Neural progenitor cell (in vitro differentiated cells): ENCODE measurements around the gene CRYBB1.

ENCODE experiments used
- CTCF ChIP-seq: fragments of 200-600 bp; sonication (generic); IDR thresholded peaks from 2 replicates; pipeline ENCODE4 v1.5.1; 2017; ENCODE audit warnings: antibody characterized with exemption, mild to moderate bottlenecking
- EZH2 ChIP-seq: fragments of 200-600 bp; sonication (generic); IDR thresholded peaks from 2 replicates; pipeline ENCODE4 v1.6.1; 2017; ENCODE audit warnings: antibody characterized with exemption, mild to moderate bottlenecking, moderate library complexity
- EZH2phosphoT487 ChIP-seq: fragments of 200-600 bp; sonication (generic); IDR thresholded peaks from 2 replicates; pipeline ENCODE4 v1.6.1; 2017; ENCODE audit warnings: antibody characterized with exemption

DNA sequence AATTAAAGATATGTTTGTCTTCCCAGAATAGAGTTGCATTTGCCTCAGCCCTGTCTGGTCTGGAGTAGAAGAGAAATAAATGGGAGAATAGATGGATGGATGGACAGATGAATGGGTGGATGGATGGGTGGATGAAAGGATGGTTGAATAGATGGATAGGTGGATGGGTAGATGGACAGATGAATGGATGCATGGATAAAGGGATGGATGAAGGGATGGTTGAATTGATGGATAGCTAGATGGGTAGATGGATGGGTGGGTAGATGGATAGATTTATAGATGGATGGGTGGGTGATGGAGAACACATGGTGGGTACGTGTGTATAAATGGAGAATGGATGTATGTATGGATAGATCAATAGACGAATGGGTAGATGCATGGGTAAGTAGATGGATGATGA is 8.5 kb downstream of the CRYBB1 start:
- TF ChIP-seq CTCF (no peak), EZH2phosphoT487 (no peak), EZH2 (no peak)
